ENCODE results near the gene MDFI. TPM values are rescaled to one million over a fixed set of nuclear protein-coding genes. Genes with fewer than 3 reads are reported as not detected.

MDFI gene
- total and polyA plus RNA-seq, 8 donors = 0.46 to 7.4 (median 2.2) TPM

- H3K36me3 ChIP-seq = no peaks in the 10 kb centered on the region
- H3K27me3 ChIP-seq = no peaks in the 10 kb centered on the region
- FAIRE-seq (no peak), DNase-seq (peak in 1 of 6 donors; percentile 16), ATAC-seq (no peak)
- 88 to 92% methylated on average over 8 of the region's 8 CpGs for WGBS, 2 donors
- no peak overlapping the region for H3K4me3 ChIP-seq
- no peaks in the 10 kb centered on the region for H3K9me3 ChIP-seq
- no peak for TF ChIP-seq CTCF (IDR thresholded peaks at IDR 0.05)
- H3K4me1 ChIP-seq = peaks cover 0 to 4% (median 0%) of the 10 kb centered on the region in 3 donors
- H3K27ac ChIP-seq = no peak overlapping the region
- intact Hi-C loops (cut with DNase I) = no loop called here
These were observed 53.3 kb downstream of the MDFI start for GRCh38 chr6:41691426-41692079.

GRCh38 chr6:41692080-41692675, 53.9 kb downstream of the MDFI start:
- intact Hi-C loops (cut with DNase I) = no loop called here
- Histone ChIP-seq H3K36me3 (no peaks in the 10 kb centered on the region), H3K27ac (no peak overlapping the region), H3K27me3 (no peaks in the 10 kb centered on the region), H3K4me3 (no peak overlapping the region), H3K9me3 (no peaks in the 10 kb centered on the region), H3K4me1 (peaks cover 0 to 4% (median 0%) of the 10 kb centered on the region in 3 donors)
- FAIRE-seq = no peak
- DNase-seq = peak in 1 of 6 donors; percentile 12
- no peak for TF ChIP-seq CTCF (IDR thresholded peaks at IDR 0.05)
- no peak for ATAC-seq

GRCh38 chr6:41692730-41693129, 54.5 kb downstream of the MDFI start:
- H3K27ac ChIP-seq = no peak overlapping the region
- DNase-seq = no peak
- intact Hi-C loops (cut with DNase I) = no loop called here
- no peak for FAIRE-seq
- no peaks in the 10 kb centered on the region for H3K36me3 ChIP-seq
- no peak for ATAC-seq
- no peaks in the 10 kb centered on the region for H3K9me3 ChIP-seq
- H3K4me3 ChIP-seq = no peak overlapping the region
- H3K4me1 ChIP-seq = peaks cover 0 to 4% (median 0%) of the 10 kb centered on the region in 3 donors
- no peak for TF ChIP-seq CTCF (IDR thresholded peaks at IDR 0.05)
- no peaks in the 10 kb centered on the region for H3K27me3 ChIP-seq
- WGBS, 2 donors = 92 to 95% methylated on average over 2 of the region's 2 CpGs

GRCh38 chr6:41693281-41694240, 55.3 kb downstream of the MDFI start:
- Histone ChIP-seq H3K4me3 (no peak overlapping the region), H3K9me3 (no peaks in the 10 kb centered on the region), H3K27ac (no peak overlapping the region), H3K4me1 (peaks cover 0 to 4% (median 0%) of the 10 kb centered on the region in 3 donors), H3K27me3 (no peaks in the 10 kb centered on the region), H3K36me3 (no peaks in the 10 kb centered on the region)
- intact Hi-C loops (cut with DNase I) = no loop called here
- 73 to 76% methylated on average over 10 of the region's 10 CpGs for WGBS, 2 donors
- DNase-seq (no peak), ATAC-seq (peak in 3 of 4 donors; percentile 52 to 78 (median 57)), FAIRE-seq (no peak)
- no peak for TF ChIP-seq CTCF (IDR thresholded peaks at IDR 0.05)
